SU-DHL-6 (cell line): ENCODE results near the gene KNDC1.

Experiments
- H2AFZ ChIP-seq: fragments of 200-600 bp; sonication (generic); 2 replicates; pipeline ENCODE4 v1.6.1; 2014; ENCODE audit warnings: low read depth, mild to moderate bottlenecking, moderate library complexity, mixed read lengths, antibody characterized with exemption, low read length; ENCODE audit not compliant: severe bottlenecking
- H3F3A ChIP-seq: fragments of 200-600 bp; shearing (Covaris generic); 2 replicates; pipeline ENCODE4 v1.6.0; 2016; ENCODE audit warnings: antibody characterized with exemption, mild to moderate bottlenecking; ENCODE audit not compliant: insufficient read depth
- H3K27ac ChIP-seq: fragments of 200-600 bp; sonication (generic); 2 replicates; pipeline ENCODE4 v1.5.1; 2016; ENCODE audit warnings: low read depth, mild to moderate bottlenecking, low read length, moderate library complexity, mixed read lengths
- H3K27me3 ChIP-seq: fragments of 200-600 bp; sonication (generic), shearing (Covaris generic); 2 replicates; pipeline ENCODE4 v1.6.0; 2014; ENCODE audit warnings: mild to moderate bottlenecking, low read length
- H3K36me3 ChIP-seq: fragments of 200-600 bp; sonication (generic); 2 replicates; pipeline ENCODE4 v1.6.1; 2014; ENCODE audit warnings: mild to moderate bottlenecking, low read length, mixed read lengths
- H3K4me2 ChIP-seq: fragments of 300-600, 200-600 bp; shearing (Covaris generic), sonication (generic); 2 replicates; pipeline ENCODE4 v1.6.0; 2014; ENCODE audit warnings: low read length, low read depth, mild to moderate bottlenecking; ENCODE audit not compliant: poor library complexity, severe bottlenecking
- H3K4me3 ChIP-seq: fragments of 200-600 bp; sonication (generic); 2 replicates; pipeline ENCODE4 v1.5.1; 2014; ENCODE audit warnings: antibody characterized with exemption, low read length, mild to moderate bottlenecking, mixed read lengths; ENCODE audit not compliant: insufficient read depth, poor library complexity, severe bottlenecking
- H3K79me2 ChIP-seq: fragments of 200-600 bp; sonication (generic); 2 replicates; pipeline ENCODE4 v1.6.1; 2014; ENCODE audit warnings: mild to moderate bottlenecking, low read length, moderate library complexity; ENCODE audit not compliant: insufficient read depth
- H3K9ac ChIP-seq: fragments of 200-600 bp; sonication (generic); 2 replicates; pipeline ENCODE4 v1.7.0; 2014; ENCODE audit warnings: mild to moderate bottlenecking, low read length
- H3K9me2 ChIP-seq: fragments of 200-600 bp; sonication (generic); replicated peaks from 2 replicates; pipeline ENCODE4 v1.6.1; 2014; ENCODE audit warnings: low read length; ENCODE audit not compliant: insufficient read depth
- H3K9me3 ChIP-seq: fragments of 200-600 bp; sonication (generic); 2 replicates; pipeline ENCODE4 v1.6.1; 2014; ENCODE audit warnings: low read length, mixed read lengths; ENCODE audit not compliant: insufficient read depth
- H4K20me1 ChIP-seq: fragments of 200-600 bp; sonication (generic); 2 replicates; pipeline ENCODE4 v1.6.1; 2014; ENCODE audit warnings: low read depth, mild to moderate bottlenecking, antibody characterized with exemption, low read length, moderate library complexity, mixed read lengths
- EZH2phosphoT487 ChIP-seq: fragments of 200-600 bp; sonication (generic), shearing (Covaris generic); conservative IDR thresholded peaks from 2 replicates; pipeline ENCODE4 v1.6.1; 2018; ENCODE audit warnings: mild to moderate bottlenecking, antibody characterized with exemption, low read length, moderate library complexity, mixed read lengths
- TF ChIP-seq, protein P1 (sequence below): fragments of 200-600 bp; sonication (generic); IDR thresholded peaks from one replicate; pipeline ENCODE4 v1.5.1; 2017; ENCODE audit warnings: antibody characterized with exemption, mild to moderate bottlenecking, low read length, moderate library complexity; ENCODE audit not compliant: insufficient read depth, poor library complexity, severe bottlenecking

Gene KNDC1

DNA sequence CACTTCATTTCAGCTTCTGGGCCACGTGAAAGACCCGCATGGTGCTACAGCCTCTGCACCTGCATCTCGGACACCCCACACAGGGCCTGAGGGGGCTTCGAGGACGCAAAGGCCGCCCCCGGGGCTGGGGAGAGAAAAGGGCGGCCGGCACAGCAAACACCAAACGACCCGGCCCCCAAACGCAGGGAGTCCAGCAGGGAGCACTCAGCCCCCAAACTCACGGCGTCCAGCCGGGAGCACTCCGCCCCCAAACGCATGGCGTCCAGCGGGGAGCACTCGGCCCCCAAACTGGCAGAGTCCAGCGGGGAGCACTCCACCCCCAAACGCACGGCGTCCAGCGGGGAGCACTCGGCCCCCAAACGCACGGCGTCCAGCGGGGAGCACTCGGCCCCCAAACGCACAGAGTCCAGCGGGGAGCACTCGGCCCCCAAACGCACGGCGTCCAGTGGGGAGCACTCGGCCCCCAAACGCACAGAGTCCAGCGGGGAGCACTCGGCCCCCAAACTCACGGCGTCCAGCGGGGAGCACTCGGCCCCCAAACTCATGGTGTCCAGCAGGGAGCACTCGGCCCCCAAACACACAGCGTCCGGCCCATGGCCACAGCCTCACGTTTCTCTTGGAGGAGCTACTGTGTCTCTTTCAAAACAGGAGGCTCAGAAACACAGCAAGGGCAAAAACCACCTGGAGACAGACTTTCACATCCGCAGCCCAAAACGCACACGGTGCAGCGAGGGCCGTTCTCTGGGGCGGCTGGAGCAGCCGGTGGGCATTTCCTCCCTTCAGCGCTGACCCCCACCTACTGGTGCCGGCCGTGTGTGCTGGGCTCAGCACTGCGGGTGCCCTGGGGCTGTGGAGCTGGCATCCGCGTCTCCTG, 43.0 kb downstream of the KNDC1 start:
- H3K9ac ChIP-seq = no peak overlapping the region
- H3K79me2 ChIP-seq = no peaks in the 10 kb centered on the region
- no peak overlapping the region for H3K27ac ChIP-seq
- no peaks in the 10 kb centered on the region for H4K20me1 ChIP-seq
- H3K27me3 ChIP-seq = no peaks in the 10 kb centered on the region
- H3K9me3 ChIP-seq = no peaks in the 10 kb centered on the region
- H3K36me3 ChIP-seq = no peaks in the 10 kb centered on the region
- TF ChIP-seq EZH2phosphoT487 = no peak
- no peak overlapping the region for H3K4me2 ChIP-seq
- H3K9me2 ChIP-seq = no peaks in the 10 kb centered on the region
- no peak overlapping the region for H2AFZ ChIP-seq
- no peak overlapping the region for H3K4me3 ChIP-seq
- H3F3A ChIP-seq = no peaks in the 10 kb centered on the region

DNA sequence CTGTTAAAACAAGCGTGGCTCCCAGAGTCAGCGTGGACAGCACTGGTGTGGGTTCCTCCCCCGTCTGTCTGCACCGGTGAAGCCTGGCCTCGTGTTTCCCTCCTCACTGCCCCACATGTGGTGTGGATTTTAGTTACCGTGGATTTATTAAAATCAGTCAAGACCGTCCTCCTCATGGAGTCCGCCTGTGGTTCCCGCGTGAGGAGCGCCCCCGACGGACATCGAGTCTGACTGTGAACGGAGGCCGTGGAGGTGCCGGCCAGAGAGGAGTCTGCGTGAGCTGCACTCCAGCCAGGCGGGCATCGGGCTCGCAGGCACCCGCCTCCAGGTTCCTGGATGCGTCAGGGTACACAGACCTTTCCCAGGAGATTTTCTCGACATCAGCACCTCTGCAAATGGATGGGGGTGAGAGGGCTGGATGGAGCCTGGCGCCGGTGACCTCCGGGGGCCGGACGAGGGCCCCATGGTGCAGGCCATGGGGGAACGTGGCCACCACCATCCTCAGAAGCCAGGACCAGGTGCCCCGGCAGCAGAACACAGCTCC, 43.7 kb downstream of the KNDC1 start:
- Histone ChIP-seq H3K27me3 (no peaks in the 10 kb centered on the region), H3F3A (no peaks in the 10 kb centered on the region), H3K27ac (no peak overlapping the region), H3K9ac (no peak overlapping the region), H3K9me3 (no peaks in the 10 kb centered on the region), H3K36me3 (no peaks in the 10 kb centered on the region), H3K79me2 (no peaks in the 10 kb centered on the region), H4K20me1 (no peaks in the 10 kb centered on the region), H3K4me2 (no peak overlapping the region), H3K9me2 (no peaks in the 10 kb centered on the region), H2AFZ (no peak overlapping the region), H3K4me3 (no peak overlapping the region)
- TF ChIP-seq, protein P1, sequence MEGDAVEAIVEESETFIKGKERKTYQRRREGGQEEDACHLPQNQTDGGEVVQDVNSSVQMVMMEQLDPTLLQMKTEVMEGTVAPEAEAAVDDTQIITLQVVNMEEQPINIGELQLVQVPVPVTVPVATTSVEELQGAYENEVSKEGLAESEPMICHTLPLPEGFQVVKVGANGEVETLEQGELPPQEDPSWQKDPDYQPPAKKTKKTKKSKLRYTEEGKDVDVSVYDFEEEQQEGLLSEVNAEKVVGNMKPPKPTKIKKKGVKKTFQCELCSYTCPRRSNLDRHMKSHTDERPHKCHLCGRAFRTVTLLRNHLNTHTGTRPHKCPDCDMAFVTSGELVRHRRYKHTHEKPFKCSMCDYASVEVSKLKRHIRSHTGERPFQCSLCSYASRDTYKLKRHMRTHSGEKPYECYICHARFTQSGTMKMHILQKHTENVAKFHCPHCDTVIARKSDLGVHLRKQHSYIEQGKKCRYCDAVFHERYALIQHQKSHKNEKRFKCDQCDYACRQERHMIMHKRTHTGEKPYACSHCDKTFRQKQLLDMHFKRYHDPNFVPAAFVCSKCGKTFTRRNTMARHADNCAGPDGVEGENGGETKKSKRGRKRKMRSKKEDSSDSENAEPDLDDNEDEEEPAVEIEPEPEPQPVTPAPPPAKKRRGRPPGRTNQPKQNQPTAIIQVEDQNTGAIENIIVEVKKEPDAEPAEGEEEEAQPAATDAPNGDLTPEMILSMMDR = no peak
- TF ChIP-seq EZH2phosphoT487 = no peak

DNA sequence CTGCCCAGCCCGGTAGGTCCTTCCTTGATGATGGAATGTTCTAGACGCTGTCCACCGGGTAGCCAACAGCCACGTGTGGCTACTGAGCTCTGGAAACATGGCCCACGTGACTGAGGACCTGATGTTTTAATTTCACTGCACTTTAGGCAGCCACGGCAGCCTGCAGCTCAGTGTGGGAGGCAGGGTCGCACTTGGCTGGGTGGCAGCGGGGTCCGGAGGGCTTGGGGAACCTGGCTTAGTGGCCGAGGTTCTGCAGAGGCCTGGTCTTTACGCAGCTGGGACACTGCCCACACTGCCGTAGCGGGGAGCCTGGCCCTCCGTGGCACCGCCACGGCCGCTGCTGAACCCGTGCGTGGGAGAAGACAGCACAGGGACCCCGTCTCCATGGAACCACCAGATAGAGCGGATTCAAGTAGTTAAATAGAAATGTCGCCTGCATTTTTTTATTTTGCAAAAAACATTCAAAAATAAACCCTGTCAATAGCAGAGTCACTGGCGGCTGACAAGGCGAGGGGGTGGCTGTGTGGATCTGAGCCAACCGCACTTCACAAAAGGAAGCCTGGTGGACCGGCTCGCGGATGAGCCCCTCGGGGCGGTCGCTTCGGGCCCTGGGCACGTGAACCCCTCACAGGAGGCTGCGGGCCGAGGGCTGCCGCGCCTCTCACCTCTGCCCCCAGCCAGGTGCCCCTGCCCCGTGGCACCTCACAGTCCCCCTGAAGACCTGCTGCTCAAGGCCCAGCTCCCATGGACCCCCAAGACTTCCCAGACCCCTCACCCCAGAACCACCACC, 44.4 kb downstream of the KNDC1 start:
- H3K4me3 ChIP-seq = no peak overlapping the region
- no peaks in the 10 kb centered on the region for H3F3A ChIP-seq
- H3K9ac ChIP-seq = no peak overlapping the region
- TF ChIP-seq EZH2phosphoT487 = no peak
- TF ChIP-seq, protein P1 = no peak
- H2AFZ ChIP-seq = no peak overlapping the region
- H3K9me2 ChIP-seq = no peaks in the 10 kb centered on the region
- H3K27ac ChIP-seq = no peak overlapping the region
- no peak overlapping the region for H3K4me2 ChIP-seq
- H3K36me3 ChIP-seq = no peaks in the 10 kb centered on the region
- H3K79me2 ChIP-seq = no peaks in the 10 kb centered on the region
- no peaks in the 10 kb centered on the region for H3K27me3 ChIP-seq
- H4K20me1 ChIP-seq = no peaks in the 10 kb centered on the region
- H3K9me3 ChIP-seq = no peaks in the 10 kb centered on the region
